ENCODE data around the gene SYNPO2L. TPM values are rescaled to one million over a fixed set of nuclear protein-coding genes. Genes with fewer than 3 reads are reported as not detected.
"Not testable (repeated sequence)": the region's sequence is repeated elsewhere in the genome, so short reads cannot be mapped to it uniquely, and the experiment has no call there.

The SYNPO2L gene, protein sequence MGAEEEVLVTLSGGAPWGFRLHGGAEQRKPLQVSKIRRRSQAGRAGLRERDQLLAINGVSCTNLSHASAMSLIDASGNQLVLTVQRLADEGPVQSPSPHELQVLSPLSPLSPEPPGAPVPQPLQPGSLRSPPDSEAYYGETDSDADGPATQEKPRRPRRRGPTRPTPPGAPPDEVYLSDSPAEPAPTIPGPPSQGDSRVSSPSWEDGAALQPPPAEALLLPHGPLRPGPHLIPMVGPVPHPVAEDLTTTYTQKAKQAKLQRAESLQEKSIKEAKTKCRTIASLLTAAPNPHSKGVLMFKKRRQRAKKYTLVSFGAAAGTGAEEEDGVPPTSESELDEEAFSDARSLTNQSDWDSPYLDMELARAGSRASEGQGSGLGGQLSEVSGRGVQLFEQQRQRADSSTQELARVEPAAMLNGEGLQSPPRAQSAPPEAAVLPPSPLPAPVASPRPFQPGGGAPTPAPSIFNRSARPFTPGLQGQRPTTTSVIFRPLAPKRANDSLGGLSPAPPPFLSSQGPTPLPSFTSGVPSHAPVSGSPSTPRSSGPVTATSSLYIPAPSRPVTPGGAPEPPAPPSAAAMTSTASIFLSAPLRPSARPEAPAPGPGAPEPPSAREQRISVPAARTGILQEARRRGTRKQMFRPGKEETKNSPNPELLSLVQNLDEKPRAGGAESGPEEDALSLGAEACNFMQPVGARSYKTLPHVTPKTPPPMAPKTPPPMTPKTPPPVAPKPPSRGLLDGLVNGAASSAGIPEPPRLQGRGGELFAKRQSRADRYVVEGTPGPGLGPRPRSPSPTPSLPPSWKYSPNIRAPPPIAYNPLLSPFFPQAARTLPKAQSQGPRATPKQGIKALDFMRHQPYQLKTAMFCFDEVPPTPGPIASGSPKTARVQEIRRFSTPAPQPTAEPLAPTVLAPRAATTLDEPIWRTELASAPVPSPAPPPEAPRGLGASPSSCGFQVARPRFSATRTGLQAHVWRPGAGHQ
- polyA plus RNA-seq (ENCODE audit: insufficient read length in 12 of 12): 100 to 1,000 TPM in 10 of 12 donors, 10 to 100 TPM in 1, not detected in 1; 82.7 to 263 (median 191) TPM
- long read RNA-seq, donor 1: 0 reads
- long read RNA-seq, donor 2, full-length matches to known transcripts: 76 of 122 reads
- long read RNA-seq, donor 2, partial matches to known transcripts: 34 of 122 reads
- long read RNA-seq, donor 2, other reads (novel, unspliced or antisense): 12 of 122 reads
- long read RNA-seq, donor 3, full-length matches to known transcripts: 43 of 64 reads
- long read RNA-seq, donor 3, partial matches to known transcripts: 21 of 64 reads
- long read RNA-seq, donor 3, other reads (novel, unspliced or antisense): 0 of 64 reads
- long read RNA-seq, donor 4, full-length matches to known transcripts: 37 of 37 reads
- long read RNA-seq, donor 4, partial matches to known transcripts: 0 of 37 reads
- long read RNA-seq, donor 4, other reads (novel, unspliced or antisense): 0 of 37 reads
- long read RNA-seq, donor 5: 0 reads
- long read RNA-seq, donor 6, full-length matches to known transcripts: 30 of 45 reads
- long read RNA-seq, donor 6, partial matches to known transcripts: 15 of 45 reads
- long read RNA-seq, donor 6, other reads (novel, unspliced or antisense): 0 of 45 reads
- long read RNA-seq, donor 7, full-length matches to known transcripts: 19 of 32 reads
- long read RNA-seq, donor 7, partial matches to known transcripts: 13 of 32 reads
- long read RNA-seq, donor 7, other reads (novel, unspliced or antisense): 0 of 32 reads
- long read RNA-seq, donor 8, full-length matches to known transcripts: 170 of 230 reads
- long read RNA-seq, donor 8, partial matches to known transcripts: 55 of 230 reads
- long read RNA-seq, donor 8, other reads (novel, unspliced or antisense): 5 of 230 reads
- long read RNA-seq, donor 9, full-length matches to known transcripts: 18 of 23 reads
- long read RNA-seq, donor 9, partial matches to known transcripts: 5 of 23 reads
- long read RNA-seq, donor 9, other reads (novel, unspliced or antisense): 0 of 23 reads
- long read RNA-seq, donor 10, full-length matches to known transcripts: 81 of 115 reads
- long read RNA-seq, donor 10, partial matches to known transcripts: 34 of 115 reads
- long read RNA-seq, donor 10, other reads (novel, unspliced or antisense): 0 of 115 reads
- long read RNA-seq, donor 11, full-length matches to known transcripts: 57 of 88 reads
- long read RNA-seq, donor 11, partial matches to known transcripts: 31 of 88 reads
- long read RNA-seq, donor 11, other reads (novel, unspliced or antisense): 0 of 88 reads

GRCh38 chr10:73655990-73656298, at the start of gene SYNPO2L:
Gene SYNPO2L (minus strand): TSS chr10:73656029. CDS start chr10:73655922, 107 bp downstream.
- peak; percentile 51 for DNase-seq

DNA sequence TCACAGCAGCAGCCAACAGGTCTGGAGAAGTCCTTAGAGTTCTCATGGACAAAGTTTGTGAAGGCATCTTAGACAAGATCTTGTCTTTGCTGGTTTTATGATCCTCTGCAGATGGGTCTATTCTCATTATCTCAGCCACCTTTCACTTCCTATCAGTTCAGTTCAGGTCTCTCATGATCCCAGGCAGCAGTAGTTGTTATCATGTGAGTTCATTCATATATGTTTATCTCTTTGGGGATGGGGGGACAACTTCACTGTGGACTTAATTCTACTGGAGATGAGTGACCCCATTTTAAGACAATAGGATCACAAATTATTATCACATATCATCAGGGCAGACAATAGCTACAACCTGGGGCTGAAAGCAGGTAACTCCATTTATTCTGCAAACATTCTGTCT, 48.1 kb upstream of the SYNPO2L start:
- DNase-seq: not testable (repeated sequence)

- DNase-seq: not testable (repeated sequence)
These were observed 43.0 kb upstream of the SYNPO2L start for GRCh38 chr10:73698819-73699218.

GRCh38 chr10:73697675-73698159, 41.9 kb upstream of the SYNPO2L start, which contains the start of gene AGAP5:
Gene AGAP5 (minus strand): TSS chr10:73698109. CDS start chr10:73697755, 354 bp downstream.
- DNase-seq: not testable (repeated sequence)

DNA sequence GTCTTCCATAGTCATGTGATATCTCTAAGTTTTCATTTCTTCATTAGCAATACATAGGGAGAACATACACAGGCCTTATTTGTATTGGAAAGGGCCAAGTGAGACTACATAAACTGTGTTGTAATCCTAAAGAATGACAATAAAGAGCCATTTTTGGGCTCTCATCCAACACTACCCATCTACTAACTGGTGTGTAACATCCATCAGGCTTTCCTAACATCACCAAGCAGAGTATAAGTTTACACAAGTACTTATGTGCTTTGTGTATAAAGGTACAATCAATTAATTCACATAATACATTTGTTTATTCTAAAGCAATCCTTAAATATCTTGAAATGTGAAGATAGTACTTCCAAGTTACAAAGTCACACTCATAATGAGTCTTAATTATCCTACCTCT, 39.5 kb upstream of the SYNPO2L start:
- not testable (repeated sequence) for DNase-seq

DNA sequence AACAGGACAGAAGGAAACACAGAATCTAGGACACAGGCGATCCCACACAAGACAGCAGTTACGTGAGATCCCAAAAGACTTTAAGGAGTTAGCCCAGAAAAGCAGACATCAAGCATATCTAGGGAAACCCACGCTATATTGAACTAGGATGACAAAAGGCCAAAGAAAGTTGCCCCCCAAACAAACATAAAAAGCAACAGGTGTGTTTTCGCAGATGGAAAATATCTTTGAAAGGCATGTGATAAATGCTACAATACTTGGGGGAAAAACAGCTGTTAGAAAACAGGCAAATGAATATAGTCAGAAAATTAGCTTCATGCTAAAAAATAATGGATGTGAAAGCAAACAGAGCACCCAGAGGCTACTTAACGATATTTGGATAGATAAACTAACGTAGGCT, 34.9 kb upstream of the SYNPO2L start:
- DNase-seq: not testable (repeated sequence)

GRCh38 chr10:73689596-73689995, 33.8 kb upstream of the SYNPO2L start:
- DNase-seq: not testable (repeated sequence)

DNA sequence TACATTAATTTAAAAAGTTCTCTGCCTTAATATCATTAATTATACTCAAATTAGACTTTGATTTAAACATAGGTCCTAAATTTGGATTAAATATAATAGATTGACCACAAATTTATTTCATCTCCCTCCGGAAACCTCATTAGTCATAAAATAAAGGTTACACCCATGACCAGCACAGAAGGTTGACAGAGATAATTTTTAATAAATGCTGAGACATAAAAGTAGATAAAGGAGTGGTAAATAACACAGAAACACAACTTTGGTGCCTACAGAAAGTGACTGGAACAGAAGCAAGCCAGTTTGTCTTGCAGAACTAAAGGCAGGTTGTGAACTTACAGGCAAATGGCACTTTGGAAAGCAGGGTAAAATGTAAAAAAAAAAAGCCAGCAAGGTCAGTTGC, 31.8 kb upstream of the SYNPO2L start:
- not testable (repeated sequence) for DNase-seq

DNA sequence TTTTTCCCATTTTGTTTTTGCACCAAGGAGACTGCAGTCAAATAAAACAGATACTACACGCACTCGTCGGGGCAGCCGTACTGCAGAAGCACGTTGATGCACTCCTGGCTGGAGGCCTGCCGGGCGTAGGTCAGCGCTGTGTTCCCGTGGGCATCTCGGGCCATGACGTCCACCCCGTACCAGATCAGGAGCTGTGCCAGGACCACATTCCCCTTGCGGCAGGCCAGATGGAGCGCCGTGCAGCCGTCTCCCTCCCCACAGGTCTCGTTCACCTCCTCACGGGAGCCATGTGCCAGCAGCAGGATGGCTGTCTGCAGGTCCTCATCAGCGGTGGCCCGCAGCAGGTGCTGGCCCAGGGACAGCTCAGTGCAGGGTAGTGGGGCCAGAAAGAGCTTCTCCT, 18.7 kb upstream of the SYNPO2L start:
- not testable (repeated sequence) for DNase-seq

DNA sequence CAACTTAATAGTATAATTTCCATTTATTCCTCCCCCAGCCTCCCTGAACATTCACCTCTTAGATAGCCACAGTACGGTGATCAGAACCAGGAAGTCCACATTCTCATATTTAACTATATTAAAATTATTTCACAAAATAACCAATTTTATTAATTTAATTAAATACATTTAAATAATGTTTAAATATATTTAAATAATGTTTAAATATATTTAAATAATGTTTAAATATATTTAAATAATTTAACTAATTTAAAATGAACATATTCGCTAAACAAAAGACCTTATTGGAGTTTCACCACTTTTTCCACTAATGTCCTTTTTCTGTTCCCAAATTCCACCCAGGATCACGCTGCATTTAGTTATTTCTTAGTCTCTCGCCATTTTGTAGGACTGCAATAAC, 12.5 kb upstream of the SYNPO2L start:
- DNase-seq: not testable (repeated sequence)

GRCh38 chr10:73666153-73666809, 10.5 kb upstream of the SYNPO2L start:
- DNase-seq: not testable (repeated sequence)

DNA sequence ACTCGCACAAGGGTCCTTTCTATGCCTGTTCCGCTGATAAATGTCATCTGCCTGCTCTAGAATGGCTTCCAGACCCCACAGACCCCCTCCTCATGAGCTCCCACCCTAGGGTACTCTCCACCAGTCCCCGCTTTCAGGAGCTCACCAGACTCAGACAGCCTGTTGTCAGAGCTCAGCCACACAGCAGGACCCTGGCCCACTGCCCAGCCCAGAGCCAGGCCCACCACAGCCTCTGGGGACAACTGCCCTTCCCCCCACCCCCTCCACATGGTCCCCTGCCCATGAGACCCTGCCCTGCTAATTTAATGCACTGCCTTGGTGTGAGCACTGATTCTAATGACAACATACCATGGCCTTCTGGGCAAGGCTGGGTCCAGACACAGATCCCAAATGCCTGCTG, 9.8 kb upstream of the SYNPO2L start:
- not testable (repeated sequence) for DNase-seq

DNA sequence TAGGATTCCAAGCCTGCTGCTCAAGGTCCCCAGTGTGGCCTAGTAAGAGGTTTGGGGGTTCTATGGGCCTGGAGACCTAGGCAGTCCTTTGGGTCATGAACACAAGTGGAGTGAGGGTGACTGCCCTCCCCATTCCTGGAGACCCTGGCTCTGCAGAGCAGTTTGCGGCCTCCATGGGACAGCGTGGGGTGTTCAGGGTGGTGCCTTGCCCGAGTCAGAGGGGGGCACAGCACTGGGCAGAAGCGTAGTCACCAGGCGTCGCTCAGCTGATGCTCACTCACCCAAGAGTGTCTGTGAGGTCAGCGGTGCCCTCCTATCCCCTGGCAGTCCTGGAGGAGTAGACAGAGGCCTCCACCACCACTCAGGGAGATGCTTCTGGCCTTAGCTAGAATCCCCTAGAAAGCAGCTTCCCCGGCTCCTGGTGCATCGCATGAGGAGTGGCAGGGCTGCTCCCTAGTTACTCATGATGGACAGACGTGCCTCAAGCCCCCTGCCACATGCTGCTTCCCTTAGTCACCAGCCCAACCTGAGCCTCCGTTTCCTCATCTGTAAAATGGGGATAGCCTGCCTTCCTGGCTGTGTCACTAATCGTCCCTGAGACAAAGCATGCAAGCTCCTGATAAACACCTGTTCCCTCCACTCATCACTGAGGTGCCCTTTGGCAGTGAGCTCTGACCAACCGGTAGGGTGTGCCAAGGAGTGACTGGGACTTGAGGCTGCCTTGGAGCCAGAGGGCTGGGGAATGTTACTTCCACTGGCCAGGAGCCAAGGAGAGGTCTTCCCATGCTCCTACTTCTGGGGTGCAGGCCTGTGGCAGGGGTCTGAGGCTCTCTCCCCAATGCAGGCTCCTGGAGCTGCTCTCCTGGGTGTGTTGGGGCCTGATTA, 8.6 kb upstream of the SYNPO2L start:
- DNase-seq: not testable (repeated sequence)

DNA sequence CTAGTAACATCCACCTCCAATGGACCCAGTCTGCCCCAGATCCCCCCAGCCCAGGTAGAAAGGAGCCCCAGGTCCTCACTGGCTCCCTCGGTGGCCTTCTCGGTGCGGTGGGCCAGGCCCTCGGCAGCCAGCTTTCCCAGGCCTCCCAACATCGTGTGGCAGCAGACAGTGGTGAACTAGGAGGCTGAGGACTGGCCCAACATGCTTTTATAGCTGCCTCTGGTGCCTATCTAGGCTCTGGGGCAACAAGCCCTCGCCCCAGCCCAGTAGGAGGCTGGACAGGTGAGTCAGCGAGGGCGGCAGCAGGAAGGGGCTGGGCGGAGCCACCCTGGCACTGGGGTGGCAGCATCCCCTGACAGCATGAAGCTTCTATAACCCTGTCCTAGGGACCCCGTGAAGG, 7.8 kb upstream of the SYNPO2L start:
- not testable (repeated sequence) for DNase-seq

DNA sequence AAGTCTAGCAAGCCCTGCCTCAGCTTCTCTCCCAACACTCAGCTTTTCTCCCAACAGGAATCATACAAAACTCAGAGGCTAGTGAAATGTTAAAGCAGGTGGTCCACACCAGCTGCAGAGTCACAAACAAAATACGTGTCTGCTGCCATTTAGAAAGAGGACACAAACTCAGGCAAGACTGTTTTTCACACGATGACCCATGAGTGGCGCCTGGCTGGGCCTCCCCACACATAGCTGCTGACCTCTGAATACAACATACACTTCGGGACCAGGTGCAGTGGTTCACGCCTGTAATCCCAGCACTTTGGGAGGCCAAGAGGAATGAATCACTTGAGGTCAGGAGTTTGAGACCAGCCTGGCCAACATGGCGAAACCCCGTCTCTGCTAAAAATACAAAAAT, 6.9 kb upstream of the SYNPO2L start:
- not testable (repeated sequence) for DNase-seq

- no peak for DNase-seq
These were observed 406 bp downstream of the SYNPO2L start for GRCh38 chr10:73655257-73655989.

DNA sequence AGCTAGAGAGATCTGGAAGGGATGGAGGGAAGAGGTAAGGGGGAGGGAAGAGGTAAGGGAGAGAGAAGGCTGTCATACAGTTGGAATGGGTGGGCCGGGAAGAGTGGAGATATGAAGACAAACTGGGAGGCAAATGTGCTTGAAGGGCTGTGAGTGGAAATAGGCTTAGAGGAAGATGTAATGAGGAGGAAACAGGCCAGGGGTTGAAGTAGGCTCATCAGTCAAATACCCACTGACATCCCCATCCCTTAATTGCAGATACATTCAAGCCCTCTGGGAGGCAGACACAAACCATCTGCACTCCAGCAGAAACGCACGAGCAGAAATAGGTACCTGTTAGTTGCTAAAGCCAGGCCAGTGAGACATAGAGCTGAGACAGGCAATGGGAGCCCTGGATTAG, 2.1 kb downstream of the SYNPO2L start:
- no peak for DNase-seq

Data from muscle of arm (tissue), 14 donors.